ENCODE data around the gene PCK1. TPM values are rescaled to one million over a fixed set of nuclear protein-coding genes. Genes with fewer than 3 reads are reported as not detected.

The PCK1 gene
- total and polyA plus RNA-seq, 2 experiments from 2014 or later = not detected

GRCh38 chr20:57589728-57590484 is 29.0 kb downstream of the PCK1 start:
- H3F3A ChIP-seq (replicated peaks; ENCODE audit: low read depth) = 0 out of 2 replicates have a peak, but pooled peaks cover 3% of the 10 kb centered on the region
- Mint-ChIP-seq H3K4me3 (no peak overlapping the region), H3K4me1 (peaks cover 4% of the 10 kb centered on the region; the same call in 2 of the 3 replicates), H3K36me3 (ENCODE audit: low read depth) (no peaks in the 10 kb centered on the region), H3K27ac (no peak overlapping the region), H3K27me3 (ENCODE audit: insufficient read depth, low read depth, poor library complexity) (peaks cover 13% of the 10 kb centered on the region), H3K9me3 (peaks cover 12% of the 10 kb centered on the region; the same call in 2 of the 3 replicates)
- TF ChIP-seq EZH2 (IDR thresholded peaks at IDR 0.05; ENCODE audit: low read depth, unreplicated experiment) (no peak), NANOG (IDR thresholded peaks at IDR 0.05; ENCODE audit: borderline replicate concordance) (no peak), REST (IDR thresholded peaks at IDR 0.05; ENCODE audit: unreplicated experiment) (no peak), ZNF331 (CRISPR knock-in tag; IDR thresholded peaks at IDR 0.05; ENCODE audit: low read depth) (no peak)
- no peaks in the 10 kb centered on the region for H3K4me1 ChIP-seq (ENCODE audit: insufficient read depth)
- no peaks in the 10 kb centered on the region for H3K9me2 ChIP-seq (ENCODE audit: insufficient read depth)
- no peak overlapping the region for H3K4me3 ChIP-seq
- DNase-seq (ENCODE audit: low spot score) = peak; percentile 19
- no peak overlapping the region for H2AFZ ChIP-seq
- no peak for ATAC-seq
- H3K27me3 ChIP-seq (ENCODE audit: insufficient read depth) = no peaks in the 10 kb centered on the region
- no peaks in the 10 kb centered on the region for H3K36me3 ChIP-seq (ENCODE audit: insufficient read depth)
- H3K79me2 ChIP-seq (replicated peaks; ENCODE audit: insufficient read depth) = no peaks in the 10 kb centered on the region
- no peak overlapping the region for H3K27ac ChIP-seq (ENCODE audit: low read depth)
- no peaks in the 10 kb centered on the region for H4K20me1 ChIP-seq (replicated peaks; ENCODE audit: insufficient read depth)
- no peak overlapping the region for H3K4me2 ChIP-seq

- H3K27me3 Mint-ChIP-seq (ENCODE audit: insufficient read depth, low read depth, poor library complexity) = peaks cover 11% of the 10 kb centered on the region
- no peak overlapping the region for H3K4me2 ChIP-seq
Measured at GRCh38 chr20:57590485-57591288, 29.8 kb downstream of the PCK1 start.

More at GRCh38 chr20:57590485-57591288, 29.8 kb downstream of the PCK1 start:
- Histone ChIP-seq H3K27me3 (ENCODE audit: insufficient read depth) (no peaks in the 10 kb centered on the region), H4K20me1 (replicated peaks; ENCODE audit: insufficient read depth) (no peaks in the 10 kb centered on the region), H3K9me2 (ENCODE audit: insufficient read depth) (no peaks in the 10 kb centered on the region), H3K4me3 (no peak overlapping the region), H3K27ac (ENCODE audit: low read depth) (no peak overlapping the region), H3F3A (replicated peaks; ENCODE audit: low read depth) (0 out of 2 replicates have a peak, but pooled peaks cover 3% of the 10 kb centered on the region), H3K79me2 (replicated peaks; ENCODE audit: insufficient read depth) (no peaks in the 10 kb centered on the region), H3K36me3 (ENCODE audit: insufficient read depth) (no peaks in the 10 kb centered on the region), H3K4me1 (ENCODE audit: insufficient read depth) (no peaks in the 10 kb centered on the region), H2AFZ (no peak overlapping the region)
- no peak for DNase-seq (ENCODE audit: low spot score)
- no peak for TF ChIP-seq EZH2 (IDR thresholded peaks at IDR 0.05; ENCODE audit: low read depth, unreplicated experiment)
- TF ChIP-seq POLR2AphosphoS5 (IDR thresholded peaks at IDR 0.05; ENCODE audit: low read depth) = no peak
- no peak for TF ChIP-seq NANOG (IDR thresholded peaks at IDR 0.05; ENCODE audit: borderline replicate concordance)
- H3K36me3 Mint-ChIP-seq (ENCODE audit: low read depth) = no peaks in the 10 kb centered on the region
- peaks cover 4% of the 10 kb centered on the region; the same call in 2 of the 3 replicates for H3K4me1 Mint-ChIP-seq
- peaks cover 12% of the 10 kb centered on the region; the same call in 2 of the 3 replicates for H3K9me3 Mint-ChIP-seq
- H3K27ac Mint-ChIP-seq = no peak overlapping the region
- no peak overlapping the region for H3K4me3 Mint-ChIP-seq
- no peak for ATAC-seq
